Brain microvascular endothelial cell (primary cell): ENCODE measurements around the gene PDIA2.

Experiments
- DNase-seq: peaks from one replicate; pipeline ENCODE4 v3.0.0-alpha.2; 2020
- H3K27ac ChIP-seq: fragments of 250-450 bp; sonication (Bioruptor Pico); 2 replicates; pipeline ENCODE4 v1.5.1; 2020; ENCODE audit warnings: mild to moderate bottlenecking, moderate library complexity
- H3K27me3 ChIP-seq: fragments of 250-450 bp; sonication (Bioruptor Pico); replicated peaks from 2 replicates; pipeline ENCODE4 v1.5.1; 2020; ENCODE audit warnings: mild to moderate bottlenecking
- H3K36me3 ChIP-seq: fragments of 250-450 bp; sonication (Bioruptor Pico); replicated peaks from 2 replicates; pipeline ENCODE4 v1.5.1; 2020; ENCODE audit warnings: mild to moderate bottlenecking
- H3K4me3 ChIP-seq: 2 replicates; pipeline ENCODE4 v1.5.1; 2011; ENCODE audit warnings: low read depth, mild to moderate bottlenecking, control low read depth, low read length, moderate library complexity
- CTCF ChIP-seq: IDR thresholded peaks from 2 replicates; pipeline ENCODE4 v1.5.1; 2011; ENCODE audit warnings: low read depth, mild to moderate bottlenecking, moderate library complexity, low read length, control low read depth, inconsistent platforms; ENCODE audit errors: missing control alignments
- in situ Hi-C: cut with HindIII; loops from 2 replicates; pipeline ENCODE4 v1.10.0; 2017; ENCODE audit warnings: low sequenced_read_pairs, low pct_ligation_motif_present

The PDIA2 gene

GRCh38 chr16:303760-304505 lies 21.0 kb downstream of the PDIA2 start:
- peak; percentile 20 for TF ChIP-seq CTCF
- Histone ChIP-seq H3K27ac (no peak overlapping the region), H3K36me3 (peaks cover 22% of the 10 kb centered on the region), H3K4me3 (no peak overlapping the region), H3K27me3 (no peaks in the 10 kb centered on the region)
- in situ Hi-C loops = no loop called here
- DNase-seq = no peak

- peaks cover 25% of the 10 kb centered on the region for H3K36me3 ChIP-seq
- in situ Hi-C loops = no loop called here
These were observed 23.1 kb downstream of the PDIA2 start for GRCh38 chr16:305916-306626.

GRCh38 chr16:306911-307370 lies 24.0 kb downstream of the PDIA2 start:
- in situ Hi-C loops = no loop called here
- no peak for DNase-seq
- Histone ChIP-seq H3K27me3 (no peaks in the 10 kb centered on the region), H3K27ac (no peak overlapping the region), H3K4me3 (no peak overlapping the region), H3K36me3 (peaks cover 29% of the 10 kb centered on the region)
- TF ChIP-seq CTCF = no peak

More at GRCh38 chr16:305916-306626, 23.1 kb downstream of the PDIA2 start:
- no peak for TF ChIP-seq CTCF
- Histone ChIP-seq H3K27me3 (no peaks in the 10 kb centered on the region), H3K4me3 (no peak overlapping the region), H3K27ac (no peak overlapping the region)
- DNase-seq = no peak

- DNase-seq = no peak
- TF ChIP-seq CTCF = no peak
- no peak overlapping the region for H3K27ac ChIP-seq
- in situ Hi-C loops = no loop called here
- peaks cover 31% of the 10 kb centered on the region for H3K36me3 ChIP-seq
- no peaks in the 10 kb centered on the region for H3K27me3 ChIP-seq
- no peak overlapping the region for H3K4me3 ChIP-seq
These were observed 24.8 kb downstream of the PDIA2 start for GRCh38 chr16:307691-308312.

- TF ChIP-seq CTCF = no peak
- no peak overlapping the region for H3K4me3 ChIP-seq
- no peak overlapping the region for H3K27ac ChIP-seq
- peaks cover 36% of the 10 kb centered on the region for H3K36me3 ChIP-seq
- no peak for DNase-seq
- in situ Hi-C loops = no loop called here
- H3K27me3 ChIP-seq = no peaks in the 10 kb centered on the region
These were observed 26.5 kb downstream of the PDIA2 start for GRCh38 chr16:309476-309875.
